Measurements from ENCODE around the gene IL18R1. TPM values are rescaled to one million over a fixed set of nuclear protein-coding genes. Genes with fewer than 3 reads are reported as not detected.

IL18R1 gene
- total RNA-seq, 2 donors from 2014 or later = 56.5 to 68.0 TPM

Other genes starting within 250 kb of the IL18R1 start
- gene IL1R1, start 213.1 kb upstream of the IL18R1 start, total RNA-seq = 10 to 100 TPM; 14.3 to 14.5 TPM
- 1 to 10 TPM; 1.4 to 1.9 TPM for gene IL1RL2, start 168.8 kb upstream of the IL18R1 start, total RNA-seq
- 1 to 10 TPM; 1.6 to 2.2 TPM for gene IL1RL1, start 44.2 kb upstream of the IL18R1 start, total RNA-seq
- 1 to 10 TPM; 7.6 to 9.5 TPM for gene IL18RAP, start 67.4 kb downstream of the IL18R1 start, total RNA-seq
- gene SLC9A4, start 117.4 kb downstream of the IL18R1 start, total RNA-seq = under 1 TPM in 1 of 2 donors, not detected in 1; 0.14 TPM